Activated CD8-positive, alpha-beta T cell treated with anti-CD3 and anti-CD28 coated beads for 36 hours (primary cell): Measurements from ENCODE around the gene TMEM74B. TPM values are rescaled to one million over a fixed set of nuclear protein-coding genes. Genes with fewer than 3 reads are reported as not detected.

Source experiments
- ATAC-seq: fragments of 200-7000 bp; cut with Tn5 transposase; one replicate; pipeline ENCODE4 v1.10.0; 2021; ENCODE audit warnings: mild to moderate bottlenecking, moderate library complexity
- CTCF ChIA-PET: fragments of 350-600 bp; sonication (Branson Sonifier 250); formaldehyde crosslinking; loops from one replicate; lab custom pipeline; 2021; ENCODE audit warnings: antibody characterized with exemption; lab: Charles Lee
- POLR2A ChIA-PET: fragments of 350-600 bp; sonication (Branson Sonifier 250); formaldehyde crosslinking; loops from one replicate; lab custom pipeline; 2021; ENCODE audit warnings: antibody characterized with exemption; lab: Charles Lee
- DNase-seq: peaks from one replicate; pipeline ENCODE4 v3.0.0-alpha.2; 2020
- H3K27ac Mint-ChIP-seq: one replicate; pipeline ENCODE4 v1.8.0; 2021; ENCODE audit warnings: mild to moderate bottlenecking, mixed read lengths
- H3K27me3 Mint-ChIP-seq: one replicate; pipeline ENCODE4 v1.8.0; 2021; ENCODE audit warnings: mixed read lengths
- H3K36me3 Mint-ChIP-seq: one replicate; pipeline ENCODE4 v1.8.0; 2021; ENCODE audit warnings: low read depth, mixed read lengths
- H3K4me1 Mint-ChIP-seq: one replicate; pipeline ENCODE4 v1.8.0; 2021; ENCODE audit warnings: low read depth, mixed read lengths
- H3K4me3 Mint-ChIP-seq: one replicate; pipeline ENCODE4 v1.8.0; 2021; ENCODE audit warnings: mild to moderate bottlenecking, moderate library complexity, mixed read lengths
- H3K9me3 Mint-ChIP-seq: one replicate; pipeline ENCODE4 v1.8.0; 2021; ENCODE audit warnings: mixed read lengths
- intact Hi-C: fragments of 100-400 bp; cut with micrococcal nuclease; formaldehyde crosslinking; loops from one replicate; pipeline ENCODE4 v1.10.0; 2022
- total RNA-seq, 2 experiments: library from RNA; stranded (reverse); gene quantifications; one replicate each; pipeline ENCODE4 v1.2.3, GENCODE V29; 2021
- TF ChIP-seq, protein P1 (sequence below): fragments of 200-600 bp; IDR thresholded peaks from one replicate; pipeline ENCODE4 v1.8.0; 2022; ENCODE audit warnings: antibody characterized with exemption, mild to moderate bottlenecking

TMEM74B gene
- total RNA-seq, 2 experiments from 2014 or later: 1.8 to 2.2 TPM

- ATAC-seq: peak; percentile 63
- CTCF ChIA-PET: interaction anchor here (1.1 to 1.3 kb wide), 2 partner anchors 74 to 294 kb away, joined by 3 to 4 read pairs; no protein-coding TSS in a partner anchor
Observed at GRCh38 chr20:1209447-1210387, 24.9 kb upstream of the TMEM74B start.

DNA sequence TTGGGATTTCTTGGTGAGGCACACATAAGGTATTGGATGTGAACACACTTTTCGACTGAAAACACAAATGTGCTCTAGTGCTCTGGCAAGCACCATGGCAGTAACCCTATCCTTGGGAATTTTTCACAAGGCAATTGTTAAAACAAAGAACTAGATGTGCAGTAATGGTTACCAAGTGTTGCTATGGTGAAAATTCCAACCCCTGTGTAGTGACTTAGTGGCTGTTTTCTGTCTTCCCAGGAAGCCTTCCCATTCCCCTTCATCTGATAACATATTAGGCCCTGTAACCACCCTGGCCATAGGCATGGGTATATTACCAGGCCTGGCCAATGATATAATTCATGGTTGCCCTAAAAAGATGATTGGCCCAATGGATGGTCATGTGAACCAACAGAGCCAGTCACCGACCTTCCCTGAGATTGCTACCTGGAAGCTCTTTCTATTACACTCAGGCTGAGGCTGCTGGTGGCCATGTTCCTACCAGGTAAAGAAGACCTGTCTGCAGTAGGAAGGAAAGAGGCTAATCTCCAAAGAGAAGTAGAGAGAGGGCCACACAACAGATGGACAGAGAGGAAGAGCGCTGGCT is 22.6 kb upstream of the TMEM74B start:
- H3K4me1 Mint-ChIP-seq: peaks cover under 1% of the 10 kb centered on the region
- CTCF ChIA-PET: no interaction called here
- ATAC-seq: no peak

More at GRCh38 chr20:1209447-1210387, 24.9 kb upstream of the TMEM74B start:
- intact Hi-C loops: loop anchor here (10.0 kb wide), 1 partner anchor 95 kb away; the partner anchor contains the start of gene PSMF1
- Mint-ChIP-seq H3K27ac (no peak overlapping the region), H3K27me3 (peaks cover 5% of the 10 kb centered on the region), H3K36me3 (no peaks in the 10 kb centered on the region), H3K4me1 (peaks cover 9% of the 10 kb centered on the region), H3K9me3 (no peaks in the 10 kb centered on the region), H3K4me3 (no peak overlapping the region)
- POLR2A ChIA-PET: interaction anchor here (0.8 kb wide), 1 partner anchor 641 kb away, joined by 3 read pairs; no protein-coding TSS in a partner anchor
- DNase-seq: peak; percentile 17
- TF ChIP-seq, protein P1, sequence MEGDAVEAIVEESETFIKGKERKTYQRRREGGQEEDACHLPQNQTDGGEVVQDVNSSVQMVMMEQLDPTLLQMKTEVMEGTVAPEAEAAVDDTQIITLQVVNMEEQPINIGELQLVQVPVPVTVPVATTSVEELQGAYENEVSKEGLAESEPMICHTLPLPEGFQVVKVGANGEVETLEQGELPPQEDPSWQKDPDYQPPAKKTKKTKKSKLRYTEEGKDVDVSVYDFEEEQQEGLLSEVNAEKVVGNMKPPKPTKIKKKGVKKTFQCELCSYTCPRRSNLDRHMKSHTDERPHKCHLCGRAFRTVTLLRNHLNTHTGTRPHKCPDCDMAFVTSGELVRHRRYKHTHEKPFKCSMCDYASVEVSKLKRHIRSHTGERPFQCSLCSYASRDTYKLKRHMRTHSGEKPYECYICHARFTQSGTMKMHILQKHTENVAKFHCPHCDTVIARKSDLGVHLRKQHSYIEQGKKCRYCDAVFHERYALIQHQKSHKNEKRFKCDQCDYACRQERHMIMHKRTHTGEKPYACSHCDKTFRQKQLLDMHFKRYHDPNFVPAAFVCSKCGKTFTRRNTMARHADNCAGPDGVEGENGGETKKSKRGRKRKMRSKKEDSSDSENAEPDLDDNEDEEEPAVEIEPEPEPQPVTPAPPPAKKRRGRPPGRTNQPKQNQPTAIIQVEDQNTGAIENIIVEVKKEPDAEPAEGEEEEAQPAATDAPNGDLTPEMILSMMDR: no peak

GRCh38 chr20:1206366-1207148 is 21.8 kb upstream of the TMEM74B start:
- H3K36me3 Mint-ChIP-seq: no peaks in the 10 kb centered on the region
- DNase-seq (no peak), ATAC-seq (no peak)
- intact Hi-C loops: no loop called here
- no peaks in the 10 kb centered on the region for H3K4me1 Mint-ChIP-seq
- no peak overlapping the region for H3K27ac Mint-ChIP-seq
- ChIA-PET POLR2A (interaction anchor here (0.6 kb wide), 1 partner anchor 93 kb away, joined by 3 read pairs; no protein-coding TSS in a partner anchor), CTCF (no interaction called here)
- H3K9me3 Mint-ChIP-seq: no peaks in the 10 kb centered on the region
- TF ChIP-seq, protein P1: no peak
- H3K27me3 Mint-ChIP-seq: no peaks in the 10 kb centered on the region
- no peak overlapping the region for H3K4me3 Mint-ChIP-seq

More for the DNA sequence above, 22.6 kb upstream of the TMEM74B start:
- Mint-ChIP-seq H3K36me3 (no peaks in the 10 kb centered on the region), H3K27me3 (peaks cover 2% of the 10 kb centered on the region), H3K27ac (no peak overlapping the region), H3K4me3 (no peak overlapping the region), H3K9me3 (no peaks in the 10 kb centered on the region)
- TF ChIP-seq, protein P1: no peak
- no peak for DNase-seq
- POLR2A ChIA-PET: no interaction called here
- intact Hi-C loops: no loop called here

DNA sequence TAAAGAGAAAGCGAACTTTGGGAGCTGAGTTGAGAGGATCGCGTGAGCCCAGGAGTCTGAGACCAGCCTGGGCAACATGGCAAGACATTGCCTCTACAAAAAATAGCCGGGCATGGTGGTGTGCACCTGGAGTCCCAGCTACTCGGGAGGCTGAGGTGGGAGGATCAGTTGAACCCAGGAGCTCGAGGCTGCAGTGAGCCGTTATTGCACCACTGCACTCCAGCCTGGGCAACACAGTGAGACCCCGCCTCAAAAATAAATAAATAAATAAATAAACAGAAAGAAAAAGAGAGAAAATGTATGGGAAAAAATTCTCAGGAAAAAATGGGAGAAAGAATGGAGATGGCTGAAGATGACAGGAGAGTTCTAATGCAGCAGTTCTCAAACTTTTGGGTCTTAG is 21.0 kb upstream of the TMEM74B start:
- no peaks in the 10 kb centered on the region for H3K4me1 Mint-ChIP-seq
- intact Hi-C loops: no loop called here
- no peaks in the 10 kb centered on the region for H3K27me3 Mint-ChIP-seq
- DNase-seq (no peak), ATAC-seq (no peak)
- ChIA-PET CTCF (interaction anchor here (0.7 to 1.3 kb wide), 3 partner anchors 9 to 250 kb away, joined by 3 to 4 read pairs (median 3); no protein-coding TSS in a partner anchor), POLR2A (interaction anchor here (0.6 kb wide), 2 partner anchors 10 to 93 kb away, joined by 3 read pairs; no protein-coding TSS in a partner anchor)
- H3K36me3 Mint-ChIP-seq: no peaks in the 10 kb centered on the region
- no peak overlapping the region for H3K4me3 Mint-ChIP-seq
- no peaks in the 10 kb centered on the region for H3K9me3 Mint-ChIP-seq
- TF ChIP-seq, protein P1: no peak
- no peak overlapping the region for H3K27ac Mint-ChIP-seq
